ENCODE results near the gene PRKCA. TPM values are rescaled to one million over a fixed set of nuclear protein-coding genes. Genes with fewer than 3 reads are reported as not detected.

Gene PRKCA
- total RNA-seq, 2 experiments from 2014 or later: 84.4 to 87.9 TPM

- Mint-ChIP-seq H3K36me3 (ENCODE audit: low read depth) (peaks cover 42% of the 10 kb centered on the region), H3K4me1 (ENCODE audit: low read depth) (peaks cover 76% of the 10 kb centered on the region), H3K27me3 (no peaks in the 10 kb centered on the region), H3K9me3 (no peaks in the 10 kb centered on the region), H3K4me3 (no peak overlapping the region), H3K27ac (no peak overlapping the region)
- ChIA-PET POLR2A (no interaction called here), CTCF (interaction anchor here (0.8 kb wide), 1 partner anchor 119 kb away, joined by 3 read pairs; no protein-coding TSS in a partner anchor)
- ATAC-seq (no peak), DNase-seq (no peak)
- intact Hi-C loops (cut with micrococcal nuclease): no loop called here
- TF ChIP-seq CTCF (IDR thresholded peaks at IDR 0.05): no peak
Observed at GRCh38 chr17:66448026-66448639, 145.7 kb downstream of the PRKCA start.

GRCh38 chr17:66449418-66449977 is 147.1 kb downstream of the PRKCA start:
- H3K4me1 Mint-ChIP-seq (ENCODE audit: low read depth): peaks cover 65% of the 10 kb centered on the region
- POLR2A ChIA-PET: no interaction called here
- intact Hi-C loops (cut with micrococcal nuclease): no loop called here

GRCh38 chr17:66450008-66450851 is 147.8 kb downstream of the PRKCA start:
- Mint-ChIP-seq H3K4me3 (no peak overlapping the region), H3K27ac (no peak overlapping the region), H3K36me3 (ENCODE audit: low read depth) (peaks cover 41% of the 10 kb centered on the region), H3K27me3 (no peaks in the 10 kb centered on the region), H3K9me3 (no peaks in the 10 kb centered on the region), H3K4me1 (ENCODE audit: low read depth) (peaks cover 58% of the 10 kb centered on the region)
- DNase-seq (peak; percentile 27), ATAC-seq (peak; percentile 50)
- ChIA-PET CTCF (interaction anchor here (0.8 to 1.5 kb wide), 3 partner anchors 15 to 195 kb away, joined by 3 to 4 read pairs (median 3); no protein-coding TSS in a partner anchor), POLR2A (interaction anchor here (0.7 kb wide), 1 partner anchor 12 kb away, joined by 4 read pairs; no protein-coding TSS in a partner anchor)
- intact Hi-C loops (cut with micrococcal nuclease): no loop called here
- TF ChIP-seq CTCF (IDR thresholded peaks at IDR 0.05): no peak

More at GRCh38 chr17:66449418-66449977, 147.1 kb downstream of the PRKCA start:
- DNase-seq: no peak
- ATAC-seq: no peak
- Mint-ChIP-seq H3K27me3 (no peaks in the 10 kb centered on the region), H3K27ac (no peak overlapping the region), H3K9me3 (no peaks in the 10 kb centered on the region), H3K4me3 (no peak overlapping the region), H3K36me3 (ENCODE audit: low read depth) (peaks cover 38% of the 10 kb centered on the region)
- CTCF ChIA-PET: interaction anchor here (0.8 to 1.5 kb wide), 4 partner anchors 11 to 117 kb away, joined by 3 to 4 read pairs (median 3); no protein-coding TSS in a partner anchor
- no peak for TF ChIP-seq CTCF (IDR thresholded peaks at IDR 0.05)

GRCh38 chr17:66450852-66451158 is 148.4 kb downstream of the PRKCA start:
- intact Hi-C loops (cut with micrococcal nuclease): no loop called here
- no peaks in the 10 kb centered on the region for H3K27me3 Mint-ChIP-seq
- ATAC-seq: peak; percentile 14
- H3K4me1 Mint-ChIP-seq (ENCODE audit: low read depth): peaks cover 53% of the 10 kb centered on the region
- no peak for TF ChIP-seq CTCF (IDR thresholded peaks at IDR 0.05)
- peaks cover 45% of the 10 kb centered on the region for H3K36me3 Mint-ChIP-seq (ENCODE audit: low read depth)
- POLR2A ChIA-PET: interaction anchor here (0.7 kb wide), 1 partner anchor 12 kb away, joined by 4 read pairs; no protein-coding TSS in a partner anchor
- CTCF ChIA-PET: interaction anchor here (0.8 kb wide), 1 partner anchor 195 kb away, joined by 3 read pairs; no protein-coding TSS in a partner anchor
- H3K4me3 Mint-ChIP-seq: no peak overlapping the region
- peak overlapping the region; percentile 47 for H3K27ac Mint-ChIP-seq
- DNase-seq: no peak
- H3K9me3 Mint-ChIP-seq: peaks cover 1% of the 10 kb centered on the region
